MCF 10A (cell line): Measurements from ENCODE around the gene TAAR6. TPM values are rescaled to one million over a fixed set of nuclear protein-coding genes. Genes with fewer than 3 reads are reported as not detected.

Experiments
- BruUV-seq: library from RNA; stranded (reverse); fragments of 400-500 nt; replicated peaks from 2 replicates; lab custom pipeline; 2021; lab: Mats Ljungman, UMichigan
- CTCF ChIA-PET: fragments of 300-600 bp; sonication (Branson Sonifier 250); formaldehyde crosslinking; extraction: SDS; loops from one replicate; lab custom pipeline; 2021; ENCODE audit warnings: antibody characterized with exemption, inconsistent platforms; lab: Yijun Ruan, JAX
- POLR2A ChIA-PET: fragments of 300-600, 350-650 bp; sonication (Branson Sonifier 250); formaldehyde crosslinking; extraction: SDS; loops from one replicate; lab custom pipeline; 2020; ENCODE audit warnings: antibody characterized with exemption, inconsistent platforms; lab: Yijun Ruan, JAX
- DNase-seq: peaks from one replicate; pipeline ENCODE4 v3.0.0-alpha.2; 2018; ENCODE audit not compliant: unreplicated experiment
- H3K27ac Mint-ChIP-seq: one replicate; pipeline ENCODE4 v1.8.0; 2022; ENCODE audit warnings: mild to moderate bottlenecking, low read depth, mixed read lengths; ENCODE audit not compliant: unreplicated experiment
- H3K27me3 Mint-ChIP-seq: one replicate; pipeline ENCODE4 v1.8.0; 2022; ENCODE audit warnings: mixed read lengths; ENCODE audit not compliant: insufficient read depth, unreplicated experiment
- H3K36me3 Mint-ChIP-seq: one replicate; pipeline ENCODE4 v1.8.0; 2022; ENCODE audit warnings: mild to moderate bottlenecking, moderate library complexity, mixed read lengths; ENCODE audit not compliant: insufficient read depth, unreplicated experiment
- H3K4me1 Mint-ChIP-seq: one replicate; pipeline ENCODE4 v1.8.0; 2022; ENCODE audit warnings: mixed read lengths; ENCODE audit not compliant: insufficient read depth, unreplicated experiment
- H3K4me3 Mint-ChIP-seq: one replicate; pipeline ENCODE4 v1.8.0; 2022; ENCODE audit warnings: mild to moderate bottlenecking, moderate library complexity, mixed read lengths; ENCODE audit not compliant: unreplicated experiment
- H3K9me3 Mint-ChIP-seq: one replicate; pipeline ENCODE4 v1.8.0; 2022; ENCODE audit warnings: mixed read lengths; ENCODE audit not compliant: unreplicated experiment
- intact Hi-C: fragments of 100-400 bp; cut with micrococcal nuclease; formaldehyde crosslinking; loops from 2 replicates; pipeline ENCODE4 v1.14.1; 2022
- total RNA-seq: library from RNA; stranded (reverse); gene quantifications from 2 replicates; pipeline ENCODE4 v1.2.3, GENCODE V29; 2022
- TF ChIP-seq, protein P1 (sequence below): fragments of 200-600 bp; IDR thresholded peaks from one replicate; pipeline ENCODE4 v1.8.0; 2022; ENCODE audit warnings: antibody characterized with exemption, mild to moderate bottlenecking; ENCODE audit not compliant: unreplicated experiment

TAAR6 gene
- total RNA-seq, 1 experiment from 2014 or later: not detected

DNA sequence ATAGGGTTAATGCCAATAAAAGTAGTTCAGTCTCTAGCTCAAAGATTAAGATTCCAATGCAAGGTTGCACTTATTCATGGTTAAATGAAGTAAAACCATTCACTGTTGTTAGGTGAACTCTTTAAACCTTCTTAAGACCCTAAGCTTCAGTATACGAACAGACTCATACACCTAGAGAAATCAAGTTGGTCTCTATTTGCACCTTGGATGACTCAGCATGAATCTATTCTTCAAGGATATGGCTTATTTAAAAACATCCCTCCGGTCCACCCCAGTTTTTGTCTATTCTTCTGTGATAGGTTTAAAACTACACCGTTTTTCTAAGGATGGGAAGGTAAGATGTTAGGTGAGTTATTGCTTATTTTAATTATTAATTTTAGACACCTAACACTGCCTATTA is 33.0 kb upstream of the TAAR6 start:
- DNase-seq: no peak
- Mint-ChIP-seq H3K27ac (no peak overlapping the region), H3K27me3 (peaks cover 54% of the 10 kb centered on the region), H3K36me3 (peaks cover 6% of the 10 kb centered on the region), H3K4me3 (no peak overlapping the region), H3K9me3 (no peaks in the 10 kb centered on the region), H3K4me1 (no peaks in the 10 kb centered on the region)
- TF ChIP-seq, protein P1, sequence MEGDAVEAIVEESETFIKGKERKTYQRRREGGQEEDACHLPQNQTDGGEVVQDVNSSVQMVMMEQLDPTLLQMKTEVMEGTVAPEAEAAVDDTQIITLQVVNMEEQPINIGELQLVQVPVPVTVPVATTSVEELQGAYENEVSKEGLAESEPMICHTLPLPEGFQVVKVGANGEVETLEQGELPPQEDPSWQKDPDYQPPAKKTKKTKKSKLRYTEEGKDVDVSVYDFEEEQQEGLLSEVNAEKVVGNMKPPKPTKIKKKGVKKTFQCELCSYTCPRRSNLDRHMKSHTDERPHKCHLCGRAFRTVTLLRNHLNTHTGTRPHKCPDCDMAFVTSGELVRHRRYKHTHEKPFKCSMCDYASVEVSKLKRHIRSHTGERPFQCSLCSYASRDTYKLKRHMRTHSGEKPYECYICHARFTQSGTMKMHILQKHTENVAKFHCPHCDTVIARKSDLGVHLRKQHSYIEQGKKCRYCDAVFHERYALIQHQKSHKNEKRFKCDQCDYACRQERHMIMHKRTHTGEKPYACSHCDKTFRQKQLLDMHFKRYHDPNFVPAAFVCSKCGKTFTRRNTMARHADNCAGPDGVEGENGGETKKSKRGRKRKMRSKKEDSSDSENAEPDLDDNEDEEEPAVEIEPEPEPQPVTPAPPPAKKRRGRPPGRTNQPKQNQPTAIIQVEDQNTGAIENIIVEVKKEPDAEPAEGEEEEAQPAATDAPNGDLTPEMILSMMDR: no peak
- intact Hi-C loops: no loop called here
- no TSS peak for BruUV-seq
- ChIA-PET POLR2A (interaction anchor here (1.0 kb wide), 1 partner anchor 277 kb away, joined by 3 read pairs; the partner anchor contains the start of gene RPS12), CTCF (no interaction called here)

DNA sequence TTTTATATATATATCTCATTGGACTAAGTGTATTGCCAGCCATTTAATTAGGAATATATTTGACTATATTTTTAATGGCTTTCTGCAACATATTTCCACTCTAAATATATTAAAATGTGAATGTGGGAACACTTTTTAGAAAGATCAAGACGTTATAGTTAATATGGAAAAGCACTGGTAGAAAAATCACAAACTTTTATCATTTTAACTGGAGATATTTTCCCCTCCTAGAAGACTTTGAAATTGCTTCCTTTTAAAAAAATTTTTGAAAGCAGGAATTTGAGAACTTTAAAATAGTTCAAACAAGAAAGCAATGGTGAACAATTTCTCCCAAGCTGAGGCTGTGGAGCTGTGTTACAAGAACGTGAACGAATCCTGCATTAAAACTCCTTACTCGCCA is 32.1 kb upstream of the TAAR6 start, which contains the start of gene TAAR9:
Gene TAAR9, plus strand, starts transcription at position 301 of the 400 bp plus-strand sequence. Its CDS starts 13 bp downstream, at position 314.
- no peak for DNase-seq
- H3K27me3 Mint-ChIP-seq: peaks cover 63% of the 10 kb centered on the region
- no TSS peak for BruUV-seq
- ChIA-PET CTCF (no interaction called here), POLR2A (interaction anchor here (1.0 kb wide), 1 partner anchor 276 kb away, joined by 3 read pairs; the partner anchor contains the start of gene RPS12)
- no peaks in the 10 kb centered on the region for H3K4me1 Mint-ChIP-seq
- intact Hi-C loops: no loop called here
- H3K4me3 Mint-ChIP-seq: no peak within 1 kb of the TSS
- H3K27ac Mint-ChIP-seq: no peak within 1 kb of the TSS
- H3K36me3 Mint-ChIP-seq: peaks cover 6% of the 10 kb centered on the region
- no peaks in the 10 kb centered on the region for H3K9me3 Mint-ChIP-seq
- TF ChIP-seq, protein P1: no peak

DNA sequence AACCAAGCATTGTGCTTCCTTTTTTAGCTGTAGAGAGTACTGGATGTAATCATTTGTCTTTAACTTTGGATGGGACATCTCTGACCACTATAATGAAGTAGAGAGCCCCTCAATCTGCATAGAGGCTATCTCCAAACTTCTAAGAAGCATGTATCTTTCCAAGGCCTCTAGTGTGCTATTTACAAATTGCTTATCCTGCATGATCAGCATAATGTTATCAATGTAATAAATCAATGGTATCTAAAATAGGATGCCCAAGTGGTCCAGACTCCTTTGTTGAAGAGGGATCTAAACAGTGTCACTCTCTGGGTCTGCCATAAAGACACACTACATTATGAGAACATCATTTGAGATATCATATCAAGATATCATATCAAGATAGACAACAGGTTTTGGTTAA is 25.3 kb upstream of the TAAR6 start:
- BruUV-seq: no TSS peak
- TF ChIP-seq, protein P1: no peak
- Mint-ChIP-seq H3K4me1 (no peaks in the 10 kb centered on the region), H3K27me3 (peaks cover 96% of the 10 kb centered on the region), H3K4me3 (no peak overlapping the region), H3K27ac (no peak overlapping the region), H3K36me3 (no peaks in the 10 kb centered on the region), H3K9me3 (no peaks in the 10 kb centered on the region)
- ChIA-PET POLR2A (no interaction called here), CTCF (no interaction called here)
- intact Hi-C loops: no loop called here
- no peak for DNase-seq

DNA sequence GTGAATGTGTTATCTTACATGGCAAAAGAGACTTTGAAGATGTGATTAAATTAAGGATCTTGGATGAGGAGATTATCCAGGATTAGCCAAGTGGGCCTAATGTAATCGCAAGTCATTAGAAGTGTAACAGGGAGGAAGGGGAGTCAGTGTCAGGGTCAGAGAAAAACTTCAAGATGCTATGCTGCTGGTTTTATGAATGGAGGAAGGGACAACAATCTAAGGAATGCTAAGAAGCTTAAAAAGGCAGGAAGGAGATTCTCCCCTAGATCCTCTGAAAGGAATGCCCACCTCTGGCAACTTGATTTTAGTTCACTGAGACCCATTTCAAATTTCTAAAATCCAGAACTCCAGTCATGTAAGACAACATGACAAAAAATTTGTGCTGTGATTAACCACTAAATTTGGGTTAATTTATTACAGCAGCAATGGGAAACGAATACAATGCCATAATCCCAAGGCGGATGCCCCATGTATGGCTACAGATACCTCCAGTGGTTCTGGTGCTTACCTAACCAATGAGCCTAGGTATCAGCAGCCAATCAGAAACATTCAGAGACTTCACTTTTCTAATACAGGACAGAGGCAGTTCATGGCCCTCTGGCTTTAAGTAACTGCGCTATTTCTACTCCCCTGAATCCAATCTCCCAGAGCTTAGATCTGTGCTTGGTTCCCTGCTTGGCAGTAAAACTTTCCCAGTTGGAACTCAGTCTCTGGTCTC is 21.2 kb upstream of the TAAR6 start:
- H3K4me3 Mint-ChIP-seq: no peak overlapping the region
- no peaks in the 10 kb centered on the region for H3K36me3 Mint-ChIP-seq
- TF ChIP-seq, protein P1: no peak
- intact Hi-C loops: no loop called here
- no peak overlapping the region for H3K27ac Mint-ChIP-seq
- CTCF ChIA-PET: no interaction called here
- DNase-seq: no peak
- no TSS peak for BruUV-seq
- no peaks in the 10 kb centered on the region for H3K9me3 Mint-ChIP-seq
- no peaks in the 10 kb centered on the region for H3K4me1 Mint-ChIP-seq
- POLR2A ChIA-PET: no interaction called here
- peaks cover 99% of the 10 kb centered on the region for H3K27me3 Mint-ChIP-seq
